SK-N-SH treated with all-trans-retinoic acid at 6 μM for 48 hours (cell line): ENCODE data around the gene SEMA5B.

Source experiments
- ATAC-seq: fragments of 200-7000 bp; cut with Tn5 transposase; 3 replicates; pipeline ENCODE4 v1.9.1; 2020; ENCODE audit warnings: mild to moderate bottlenecking, moderate library complexity
- ARNTL ChIP-seq: fragments of 450-650 bp; formaldehyde crosslinking; IDR thresholded peaks from 2 replicates; pipeline ENCODE4 v1.5.0; 2020; ENCODE audit warnings: low read depth, mild to moderate bottlenecking, moderate library complexity, borderline replicate concordance
- BACH2 ChIP-seq: fragments of 250-450 bp; sonication (Bioruptor Pico); IDR thresholded peaks from 2 replicates; pipeline ENCODE4 v1.9.0; 2021; ENCODE audit warnings: mild to moderate bottlenecking, borderline replicate concordance
- CREB5 ChIP-seq: fragments of 250-450 bp; sonication (Bioruptor Pico); IDR thresholded peaks from 2 replicates; pipeline ENCODE4 v1.5.1; 2020; ENCODE audit warnings: low read depth, mild to moderate bottlenecking, moderate library complexity
- CSDC2 ChIP-seq: fragments of 250-450 bp; sonication (Bioruptor Pico); IDR thresholded peaks from 2 replicates; pipeline ENCODE4 v1.5.0; 2020; ENCODE audit warnings: mild to moderate bottlenecking, moderate library complexity
- ESRRG ChIP-seq: fragments of 250-450 bp; sonication (Bioruptor Pico); IDR thresholded peaks from 2 replicates; pipeline ENCODE4 v1.6.1; 2021; ENCODE audit warnings: mild to moderate bottlenecking
- GLIS3 ChIP-seq: fragments of 250-450 bp; sonication (Bioruptor Pico); IDR thresholded peaks from 2 replicates; pipeline ENCODE4 v1.5.0; 2020; ENCODE audit warnings: mild to moderate bottlenecking, moderate library complexity
- ISL1 ChIP-seq: fragments of 250-450 bp; sonication (Bioruptor Pico); IDR thresholded peaks from 2 replicates; pipeline ENCODE4 v2.1.2; 2022; ENCODE audit warnings: mild to moderate bottlenecking, moderate library complexity
- PATZ1 ChIP-seq: fragments of 250-450 bp; sonication (Bioruptor Pico); IDR thresholded peaks from 2 replicates; pipeline ENCODE4 v1.8.0; 2020; ENCODE audit warnings: mild to moderate bottlenecking, moderate library complexity, borderline replicate concordance
- PPARA ChIP-seq: fragments of 250-450 bp; sonication (Bioruptor Pico); IDR thresholded peaks from 2 replicates; pipeline ENCODE4 v1.5.0; 2020; ENCODE audit warnings: mild to moderate bottlenecking, borderline replicate concordance
- RARB ChIP-seq: fragments of 250-450 bp; sonication (Bioruptor Pico); IDR thresholded peaks from 2 replicates; pipeline ENCODE4 v1.8.0; 2021; ENCODE audit warnings: mild to moderate bottlenecking, moderate library complexity
- SNAI2 ChIP-seq: fragments of 250-450 bp; sonication (Bioruptor Pico); IDR thresholded peaks from 2 replicates; pipeline ENCODE4 v1.5.0; 2020; ENCODE audit warnings: mild to moderate bottlenecking, moderate library complexity
- TOX ChIP-seq: fragments of 250-450 bp; sonication (Bioruptor Pico); IDR thresholded peaks from 2 replicates; pipeline ENCODE4 v1.8.0; 2021; ENCODE audit warnings: mild to moderate bottlenecking, moderate library complexity, borderline replicate concordance
- TSHZ2 ChIP-seq: fragments of 250-450 bp; sonication (Bioruptor Pico); IDR thresholded peaks from 2 replicates; pipeline ENCODE4 v1.5.0; 2020; ENCODE audit warnings: mild to moderate bottlenecking, moderate library complexity
- ZFP3 ChIP-seq: fragments of 250-450 bp; sonication (Bioruptor Pico); IDR thresholded peaks from 2 replicates; pipeline ENCODE4 v1.5.0; 2020; ENCODE audit warnings: mild to moderate bottlenecking, moderate library complexity
- ZFP30 ChIP-seq: fragments of 450-650 bp; formaldehyde crosslinking; IDR thresholded peaks from 2 replicates; pipeline ENCODE4 v1.5.0; 2022; ENCODE audit warnings: mild to moderate bottlenecking, moderate library complexity
- ZNF565 ChIP-seq: fragments of 450-650 bp; formaldehyde crosslinking; conservative IDR thresholded peaks from 2 replicates; pipeline ENCODE4 v1.5.0; 2020; ENCODE audit warnings: low read depth, mild to moderate bottlenecking, moderate library complexity
- ZNF70 ChIP-seq: fragments of 450-650 bp; formaldehyde crosslinking; IDR thresholded peaks from 2 replicates; pipeline ENCODE4 v1.5.0; 2020; ENCODE audit warnings: mild to moderate bottlenecking, moderate library complexity
- TF ChIP-seq, protein P1 (sequence below): fragments of 250-450 bp; sonication (Bioruptor Pico); IDR thresholded peaks from 2 replicates; pipeline ENCODE4 v1.8.0; 2021; ENCODE audit warnings: low read depth, mild to moderate bottlenecking, moderate library complexity, borderline replicate concordance
- TF ChIP-seq, protein P2 (sequence below): fragments of 250-450 bp; sonication (Bioruptor Pico); IDR thresholded peaks from 2 replicates; pipeline ENCODE4 v1.5.1; 2021; ENCODE audit warnings: mild to moderate bottlenecking, moderate library complexity

Gene SEMA5B

DNA sequence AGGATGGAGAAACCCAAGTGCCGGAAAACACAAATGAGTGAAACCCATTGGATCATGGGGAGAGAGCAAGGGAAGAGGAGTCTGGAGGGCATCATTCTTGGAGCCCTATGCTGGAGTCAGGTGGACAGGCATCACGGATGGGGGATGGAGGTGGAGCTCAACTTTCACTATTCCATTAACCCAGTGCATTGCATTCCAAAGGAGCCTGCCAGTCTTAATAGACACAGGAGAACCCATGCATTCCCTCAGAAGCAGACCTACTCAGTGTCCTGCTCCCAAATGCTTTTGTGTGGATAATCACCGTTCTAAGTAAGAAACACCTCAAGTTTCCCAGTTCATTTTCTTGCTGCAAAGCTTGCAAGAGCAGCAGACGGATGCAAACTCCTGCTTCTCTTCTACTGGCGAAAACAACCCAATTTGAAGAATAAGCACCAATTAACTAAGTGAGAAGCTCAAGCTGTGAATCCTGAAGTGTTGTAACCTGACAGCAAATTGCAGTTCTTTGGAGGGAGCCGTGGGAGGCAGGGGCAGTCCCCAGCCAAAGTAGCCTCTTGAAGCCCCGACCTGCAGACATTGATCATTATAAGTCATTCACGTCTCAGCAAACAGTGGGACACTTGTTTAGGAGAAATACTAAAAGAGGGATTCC is 25.3 kb downstream of the SEMA5B start:
- TF ChIP-seq ZFP30 (CRISPR knock-in tag) (no peak), TOX (CRISPR knock-in tag) (no peak), GLIS3 (CRISPR knock-in tag) (no peak), ZNF70 (CRISPR knock-in tag) (no peak), CSDC2 (CRISPR knock-in tag) (no peak), ARNTL (CRISPR knock-in tag) (no peak), RARB (CRISPR knock-in tag) (no peak), CREB5 (CRISPR knock-in tag) (no peak), ZFP3 (CRISPR knock-in tag) (no peak), PPARA (CRISPR knock-in tag) (no peak)
- ATAC-seq = no peak

DNA sequence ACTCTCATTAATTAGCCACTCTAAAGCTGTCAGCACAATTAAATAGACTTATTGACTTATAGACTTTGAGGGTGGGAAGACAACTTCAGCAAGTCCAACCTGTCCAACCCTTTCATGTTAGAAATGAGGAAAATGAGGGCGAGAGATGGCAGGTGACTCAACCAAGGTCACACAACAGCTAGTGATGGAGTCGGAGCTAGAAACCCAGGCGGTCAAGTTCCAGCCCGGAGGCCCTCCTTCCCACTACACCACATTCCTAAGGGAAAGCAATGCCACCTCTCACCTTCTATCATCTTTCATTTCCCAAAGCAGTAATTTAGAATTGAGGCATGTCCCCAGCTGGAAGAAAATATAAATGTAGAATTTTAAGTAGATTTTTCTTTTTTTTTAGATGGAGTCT is 28.7 kb downstream of the SEMA5B start:
- ATAC-seq = no peak
- TF ChIP-seq, protein P1, sequence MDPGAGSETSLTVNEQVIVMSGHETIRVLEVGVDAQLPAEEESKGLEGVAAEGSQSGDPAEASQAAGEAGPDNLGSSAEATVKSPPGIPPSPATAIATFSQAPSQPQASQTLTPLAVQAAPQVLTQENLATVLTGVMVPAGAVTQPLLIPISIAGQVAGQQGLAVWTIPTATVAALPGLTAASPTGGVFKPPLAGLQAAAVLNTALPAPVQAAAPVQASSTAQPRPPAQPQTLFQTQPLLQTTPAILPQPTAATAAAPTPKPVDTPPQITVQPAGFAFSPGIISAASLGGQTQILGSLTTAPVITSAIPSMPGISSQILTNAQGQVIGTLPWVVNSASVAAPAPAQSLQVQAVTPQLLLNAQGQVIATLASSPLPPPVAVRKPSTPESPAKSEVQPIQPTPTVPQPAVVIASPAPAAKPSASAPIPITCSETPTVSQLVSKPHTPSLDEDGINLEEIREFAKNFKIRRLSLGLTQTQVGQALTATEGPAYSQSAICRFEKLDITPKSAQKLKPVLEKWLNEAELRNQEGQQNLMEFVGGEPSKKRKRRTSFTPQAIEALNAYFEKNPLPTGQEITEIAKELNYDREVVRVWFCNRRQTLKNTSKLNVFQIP (CRISPR knock-in tag) = no peak
- TF ChIP-seq RARB (CRISPR knock-in tag) = no peak
- TF ChIP-seq ZNF70 (CRISPR knock-in tag) = no peak
- TF ChIP-seq ZFP30 (CRISPR knock-in tag) = no peak

DNA sequence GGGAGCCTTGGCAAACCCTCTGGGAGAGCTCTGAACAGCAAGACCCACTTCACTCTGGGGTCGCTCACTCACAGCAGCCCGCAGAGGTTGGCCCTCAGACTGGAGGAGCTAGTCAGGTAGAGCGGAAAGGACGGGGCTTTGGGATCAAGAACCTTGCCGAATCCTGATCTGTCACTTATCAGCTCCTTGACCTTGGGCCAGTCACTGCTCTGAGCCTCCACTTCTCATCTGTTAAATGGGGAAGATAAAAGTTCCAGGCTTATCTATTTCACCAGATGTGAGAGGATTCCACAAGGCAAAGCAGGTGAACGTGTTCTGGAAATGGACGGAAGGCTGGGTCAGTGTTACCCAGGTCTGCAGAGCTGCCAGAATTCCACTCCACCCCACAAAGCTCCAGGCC is 29.4 kb downstream of the SEMA5B start:
- ATAC-seq = no peak
- TF ChIP-seq, protein P2, sequence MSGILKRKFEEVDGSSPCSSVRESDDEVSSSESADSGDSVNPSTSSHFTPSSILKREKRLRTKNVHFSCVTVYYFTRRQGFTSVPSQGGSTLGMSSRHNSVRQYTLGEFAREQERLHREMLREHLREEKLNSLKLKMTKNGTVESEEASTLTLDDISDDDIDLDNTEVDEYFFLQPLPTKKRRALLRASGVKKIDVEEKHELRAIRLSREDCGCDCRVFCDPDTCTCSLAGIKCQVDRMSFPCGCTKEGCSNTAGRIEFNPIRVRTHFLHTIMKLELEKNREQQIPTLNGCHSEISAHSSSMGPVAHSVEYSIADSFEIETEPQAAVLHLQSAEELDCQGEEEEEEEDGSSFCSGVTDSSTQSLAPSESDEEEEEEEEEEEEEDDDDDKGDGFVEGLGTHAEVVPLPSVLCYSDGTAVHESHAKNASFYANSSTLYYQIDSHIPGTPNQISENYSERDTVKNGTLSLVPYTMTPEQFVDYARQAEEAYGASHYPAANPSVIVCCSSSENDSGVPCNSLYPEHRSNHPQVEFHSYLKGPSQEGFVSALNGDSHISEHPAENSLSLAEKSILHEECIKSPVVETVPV = no peak
- TF ChIP-seq ESRRG (no peak), CSDC2 (CRISPR knock-in tag) (no peak), PATZ1 (CRISPR knock-in tag) (no peak), BACH2 (no peak), PPARA (CRISPR knock-in tag) (no peak), CREB5 (CRISPR knock-in tag) (no peak), TOX (CRISPR knock-in tag) (no peak), RARB (CRISPR knock-in tag) (no peak), SNAI2 (no peak), ZFP3 (CRISPR knock-in tag) (no peak), TSHZ2 (no peak), ISL1 (CRISPR knock-in tag) (no peak), ZNF565 (CRISPR knock-in tag) (no peak)
